Muscle layer of colon (tissue), 2 donors: Measurements from ENCODE around the gene NET1.
"Not testable (repeated sequence)": the region's sequence is repeated elsewhere in the genome, so short reads cannot be mapped to it uniquely, and the experiment has no call there.

Experiments
- H3K27ac ChIP-seq: one replicate; pipeline ENCODE4 v1.7.0; 2013; ENCODE audit warnings: low read depth, mild to moderate bottlenecking, low read length, moderate library complexity
- H3K27me3 ChIP-seq, 2 donors: one replicate each; pipeline ENCODE4 v1.7.0; 2013; ENCODE audit warnings: low read length in 2 of 2, mild to moderate bottlenecking in 2 of 2; ENCODE audit not compliant: insufficient read depth in 2 of 2, control insufficient read depth in 1 of 2
- H3K36me3 ChIP-seq: one replicate; pipeline ENCODE4 v1.7.0; 2013; ENCODE audit warnings: mild to moderate bottlenecking, low read length; ENCODE audit not compliant: insufficient read depth
- H3K4me1 ChIP-seq: one replicate; pipeline ENCODE4 v1.7.0; 2013; ENCODE audit warnings: mild to moderate bottlenecking, low read length; ENCODE audit not compliant: insufficient read depth
- H3K4me3 ChIP-seq, 2 donors: one replicate each; pipeline ENCODE4 v1.7.0; 2013; ENCODE audit warnings: low read length in 2 of 2, low read depth in 1 of 2, mild to moderate bottlenecking in 1 of 2, moderate library complexity in 1 of 2
- H3K9ac ChIP-seq: one replicate; pipeline ENCODE4 v1.7.0; 2013; ENCODE audit warnings: low read length
- H3K9me3 ChIP-seq: one replicate; pipeline ENCODE4 v1.7.0; 2013; ENCODE audit warnings: mild to moderate bottlenecking, low read length
- donor health status: abdominal sarcoma.
- donor health status: Adenocarcinoma of cecum.

The NET1 gene

DNA sequence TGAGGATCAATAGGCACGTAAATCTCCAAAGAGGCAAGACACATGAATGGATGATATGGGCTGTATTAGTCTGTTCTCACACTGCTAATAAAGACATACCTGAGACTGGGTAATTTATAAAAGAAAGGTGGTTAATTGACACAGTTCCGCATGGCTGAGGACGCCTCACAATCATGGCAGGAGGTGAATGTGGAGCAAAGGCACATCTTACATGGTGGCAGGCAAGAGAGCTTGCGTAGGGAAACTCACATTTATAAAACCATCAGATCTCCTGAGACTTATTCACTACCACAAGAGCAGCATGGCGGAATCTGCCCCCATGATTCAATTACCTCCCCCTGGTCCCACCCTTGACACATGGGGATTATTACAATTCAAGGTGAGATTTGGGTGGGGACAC, 33.2 kb upstream of the NET1 start:
- not testable (repeated sequence) for H3K27me3 ChIP-seq, H3K4me1 ChIP-seq, H3K4me3 ChIP-seq, H3K36me3 ChIP-seq, H3K27ac ChIP-seq, H3K9me3 ChIP-seq, H3K9ac ChIP-seq

DNA sequence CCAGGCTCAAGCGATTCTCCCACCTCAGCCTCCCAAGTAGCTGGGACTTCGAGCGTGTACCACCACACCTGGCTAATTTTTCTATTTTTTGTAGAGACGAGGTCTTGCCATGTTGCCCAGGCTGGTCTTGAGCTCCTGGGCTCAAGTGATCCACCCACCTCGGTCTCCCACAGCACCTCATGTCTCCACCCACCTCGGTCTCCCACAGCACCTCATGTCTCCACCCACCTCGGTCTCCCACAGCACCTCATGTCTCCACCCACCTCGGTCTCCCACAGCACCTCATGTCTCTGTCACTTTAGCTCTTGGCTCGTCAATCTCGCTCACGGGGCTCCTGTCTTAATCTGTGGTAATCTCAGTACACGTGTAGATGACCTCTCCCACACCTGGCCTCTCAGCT, 32.0 kb upstream of the NET1 start:
- H3K36me3 ChIP-seq, H3K27ac ChIP-seq, H3K27me3 ChIP-seq, H3K9ac ChIP-seq, H3K9me3 ChIP-seq, H3K4me3 ChIP-seq, H3K4me1 ChIP-seq: not testable (repeated sequence)

DNA sequence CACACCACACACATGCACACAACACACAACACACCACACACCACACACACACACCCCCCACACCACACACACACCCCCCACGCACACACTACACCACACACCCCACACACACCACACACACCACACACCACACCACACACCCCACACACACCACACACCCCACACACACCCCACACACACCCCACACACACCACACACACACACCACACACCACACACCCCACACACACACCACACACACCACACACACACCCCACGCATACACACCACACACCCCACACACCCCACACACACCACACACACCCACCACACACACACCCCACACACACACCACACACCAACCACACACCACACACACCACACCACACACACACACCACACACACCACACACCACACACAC, 31.2 kb upstream of the NET1 start:
- Histone ChIP-seq H3K27ac (no peak overlapping the region), H3K27me3 (no peaks in the 10 kb centered on the region), H3K9ac (no peak overlapping the region), H3K4me3 (no peak overlapping the region), H3K9me3 (no peaks in the 10 kb centered on the region), H3K36me3 (no peaks in the 10 kb centered on the region), H3K4me1 (no peaks in the 10 kb centered on the region)

DNA sequence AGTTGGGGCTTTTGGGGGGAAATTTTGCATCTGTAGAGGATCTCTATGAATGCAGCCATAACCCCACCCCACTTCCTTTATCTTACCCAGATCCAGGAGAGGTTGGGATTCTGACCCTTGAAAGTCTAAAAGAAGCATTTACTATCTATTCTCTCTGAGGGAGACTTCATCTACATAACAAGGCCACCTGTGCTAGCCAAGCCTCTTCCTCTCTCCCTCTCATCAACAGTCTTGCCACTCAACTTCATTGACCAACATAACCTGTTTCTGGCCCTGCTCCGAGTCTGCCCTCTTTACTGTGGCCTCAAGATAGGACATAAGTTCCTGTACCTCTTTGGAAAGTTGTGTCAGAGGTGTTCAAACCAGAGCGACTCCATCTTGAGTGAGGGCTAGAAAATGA, 27.1 kb upstream of the NET1 start:
- H3K4me1 ChIP-seq, result no peaks in the 10 kb centered on the region
- H3K27me3 ChIP-seq, result no peaks in the 10 kb centered on the region
- H3K9me3 ChIP-seq, result peaks cover 3% of the 10 kb centered on the region
- H3K27ac ChIP-seq, result no peak overlapping the region
- H3K9ac ChIP-seq, result no peak overlapping the region
- no peak overlapping the region for H3K4me3 ChIP-seq
- H3K36me3 ChIP-seq, result no peaks in the 10 kb centered on the region

DNA sequence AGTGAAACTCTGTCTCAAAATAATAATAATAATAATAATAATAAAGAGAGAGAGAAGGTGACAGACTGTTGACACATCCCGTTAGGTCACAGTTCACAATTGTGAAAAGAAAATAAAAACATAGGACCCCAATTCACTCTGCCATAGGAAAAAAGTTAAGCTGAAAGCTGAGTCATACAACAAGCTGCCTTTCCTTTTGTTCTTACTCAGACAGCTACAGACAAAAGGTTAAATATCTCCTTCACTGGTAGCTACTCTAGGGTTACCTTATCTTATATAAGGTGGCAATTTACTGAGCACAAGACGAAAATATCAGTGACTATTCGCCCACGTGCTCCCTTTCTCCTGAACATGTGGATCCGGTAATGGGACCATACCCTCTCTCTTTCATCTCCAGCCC, 25.2 kb upstream of the NET1 start:
- Histone ChIP-seq H3K4me3 (no peak overlapping the region), H3K27ac (no peak overlapping the region), H3K9ac (no peak overlapping the region), H3K9me3 (peaks cover 5% of the 10 kb centered on the region), H3K36me3 (no peaks in the 10 kb centered on the region), H3K4me1 (no peaks in the 10 kb centered on the region), H3K27me3 (no peaks in the 10 kb centered on the region)

DNA sequence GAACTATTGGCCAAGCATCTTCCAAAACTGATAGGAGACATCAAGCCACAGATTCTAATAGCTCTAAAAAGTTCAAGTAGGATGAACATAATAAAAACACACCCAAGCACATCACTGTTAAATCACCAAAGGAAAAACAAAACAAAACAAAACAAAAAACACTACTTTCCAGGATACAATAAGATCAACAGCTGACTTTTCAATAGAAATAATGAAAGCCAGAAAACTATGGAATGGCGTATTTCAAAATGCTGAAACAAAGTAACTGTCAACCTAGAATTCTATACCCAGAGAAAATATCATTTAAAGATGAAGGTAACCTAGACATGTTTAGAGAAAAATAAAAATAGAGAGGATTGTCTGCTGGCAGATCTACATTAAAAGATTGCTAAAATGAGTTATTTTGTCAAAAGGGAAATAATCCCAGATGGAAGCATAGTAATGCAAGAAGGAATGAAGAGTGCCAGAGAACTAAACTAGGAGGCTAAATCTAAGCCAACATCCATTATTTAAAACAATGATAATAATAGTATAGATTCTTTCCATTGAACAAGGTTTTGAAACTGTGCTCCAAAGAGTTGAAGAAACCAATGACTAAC, 21.7 kb upstream of the NET1 start:
- no peak overlapping the region for H3K27ac ChIP-seq
- no peaks in the 10 kb centered on the region for H3K4me1 ChIP-seq
- H3K9ac ChIP-seq, result no peak overlapping the region
- no peak overlapping the region for H3K4me3 ChIP-seq
- peaks cover 5% of the 10 kb centered on the region for H3K9me3 ChIP-seq
- no peaks in the 10 kb centered on the region for H3K36me3 ChIP-seq
- no peaks in the 10 kb centered on the region for H3K27me3 ChIP-seq

DNA sequence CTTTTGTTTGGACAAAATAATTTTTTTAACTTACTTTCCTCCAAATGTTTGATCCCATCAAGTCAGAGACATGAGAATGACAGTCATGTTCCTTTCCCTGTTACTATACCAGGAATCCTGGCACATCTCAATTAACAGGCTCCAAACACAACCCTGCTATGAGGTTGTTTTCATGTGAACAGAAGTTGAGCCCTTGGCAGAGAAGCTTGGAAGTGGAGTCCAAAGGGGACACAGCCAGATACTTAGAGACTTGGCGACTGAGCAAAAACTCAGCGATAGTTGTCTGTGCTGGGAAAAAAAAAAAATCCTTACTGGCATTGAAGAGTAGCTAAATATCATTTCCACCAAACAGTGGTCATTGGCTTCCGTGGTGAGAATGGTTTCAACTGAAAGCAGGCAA, 20.6 kb upstream of the NET1 start:
- Histone ChIP-seq H3K9ac (no peak overlapping the region), H3K4me1 (no peaks in the 10 kb centered on the region), H3K27me3 (no peaks in the 10 kb centered on the region), H3K36me3 (no peaks in the 10 kb centered on the region), H3K4me3 (no peak overlapping the region), H3K9me3 (peaks cover 5% of the 10 kb centered on the region), H3K27ac (no peak overlapping the region)

DNA sequence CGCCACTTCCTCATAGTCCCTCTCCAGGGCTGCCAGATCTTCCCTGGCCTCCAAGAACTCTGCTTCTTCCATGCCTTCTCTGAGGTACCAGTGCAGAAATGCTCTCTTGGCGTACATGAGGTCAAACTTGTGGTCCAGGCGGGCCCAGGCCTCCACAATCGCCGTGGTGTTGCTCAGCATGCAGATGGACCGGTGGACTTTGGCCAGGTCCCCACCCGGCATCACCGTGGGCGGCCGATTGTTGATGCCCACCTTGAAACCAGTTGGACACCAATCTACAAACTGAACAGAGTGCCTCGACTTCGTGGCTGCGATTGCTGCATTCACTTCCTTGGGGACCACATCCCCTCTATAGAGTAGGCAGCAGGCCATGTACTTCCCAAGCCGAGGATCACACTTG, 18.8 kb upstream of the NET1 start:
- Histone ChIP-seq H3K4me3 (no peak overlapping the region), H3K27me3 (no peaks in the 10 kb centered on the region), H3K4me1 (no peaks in the 10 kb centered on the region), H3K9me3 (peaks cover 5% of the 10 kb centered on the region), H3K36me3 (no peaks in the 10 kb centered on the region), H3K27ac (no peak overlapping the region), H3K9ac (no peak overlapping the region)

DNA sequence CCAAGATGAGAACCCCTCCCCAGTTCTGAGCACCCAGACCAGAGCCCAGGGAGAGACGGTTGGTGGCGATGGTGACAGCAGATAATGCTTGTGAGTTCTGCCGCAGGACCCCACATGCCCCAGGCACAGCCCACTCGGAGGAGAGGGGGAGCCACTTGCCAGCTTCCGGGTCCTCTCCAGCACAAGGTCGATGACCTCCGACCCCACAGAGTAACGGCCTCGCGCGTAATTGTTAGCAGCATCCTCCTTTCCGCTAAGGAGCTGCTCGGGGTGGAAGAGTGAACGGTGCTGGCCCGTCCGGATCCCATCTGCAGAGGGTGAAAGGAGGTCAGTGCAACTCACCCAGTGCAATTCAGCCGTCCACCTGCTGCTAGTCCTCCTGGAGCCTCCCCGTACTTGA, 17.2 kb upstream of the NET1 start:
- Histone ChIP-seq H3K9me3 (peaks cover 3% of the 10 kb centered on the region), H3K36me3 (no peaks in the 10 kb centered on the region), H3K9ac (no peak overlapping the region), H3K4me3 (no peak overlapping the region), H3K4me1 (no peaks in the 10 kb centered on the region), H3K27ac (no peak overlapping the region), H3K27me3 (no peaks in the 10 kb centered on the region)

DNA sequence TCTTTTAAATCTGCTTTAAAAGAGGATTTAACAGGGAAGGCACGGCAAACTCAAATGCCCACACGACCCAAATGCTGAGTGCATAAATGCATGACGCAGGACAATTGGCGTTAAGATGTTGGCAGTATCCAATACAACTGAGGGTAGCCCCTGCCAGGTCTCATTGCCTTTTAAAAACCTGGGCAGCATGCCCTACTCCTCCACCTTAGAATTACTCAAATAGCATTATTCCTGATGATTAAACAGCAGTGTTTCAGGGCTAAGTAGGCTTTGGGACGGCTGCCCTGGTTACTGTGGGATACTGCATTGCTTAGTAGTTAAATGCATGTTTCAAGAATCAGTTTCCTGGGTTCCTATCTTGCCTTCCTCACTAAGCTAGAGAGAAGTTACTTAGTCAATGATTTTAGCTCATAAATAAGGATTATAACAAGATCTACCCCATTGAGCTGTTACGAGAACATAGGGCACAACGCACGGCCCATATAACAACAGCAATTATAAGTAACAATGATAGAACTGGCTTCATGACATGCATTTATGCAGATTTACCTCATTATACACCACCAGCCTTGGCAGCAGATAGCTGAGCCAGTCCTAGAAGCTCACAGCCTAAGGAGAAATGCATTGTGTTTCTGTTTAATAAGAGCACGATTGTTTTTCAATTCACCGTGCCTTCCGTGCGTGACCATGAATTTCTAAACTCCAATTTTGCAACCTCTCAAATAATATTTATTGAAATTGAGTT, 15.6 kb upstream of the NET1 start:
- H3K27ac ChIP-seq, result no peak overlapping the region
- H3K4me1 ChIP-seq, result no peaks in the 10 kb centered on the region
- no peak overlapping the region for H3K9ac ChIP-seq
- no peak overlapping the region for H3K4me3 ChIP-seq
- no peaks in the 10 kb centered on the region for H3K36me3 ChIP-seq
- H3K27me3 ChIP-seq, result no peaks in the 10 kb centered on the region
- no peaks in the 10 kb centered on the region for H3K9me3 ChIP-seq

DNA sequence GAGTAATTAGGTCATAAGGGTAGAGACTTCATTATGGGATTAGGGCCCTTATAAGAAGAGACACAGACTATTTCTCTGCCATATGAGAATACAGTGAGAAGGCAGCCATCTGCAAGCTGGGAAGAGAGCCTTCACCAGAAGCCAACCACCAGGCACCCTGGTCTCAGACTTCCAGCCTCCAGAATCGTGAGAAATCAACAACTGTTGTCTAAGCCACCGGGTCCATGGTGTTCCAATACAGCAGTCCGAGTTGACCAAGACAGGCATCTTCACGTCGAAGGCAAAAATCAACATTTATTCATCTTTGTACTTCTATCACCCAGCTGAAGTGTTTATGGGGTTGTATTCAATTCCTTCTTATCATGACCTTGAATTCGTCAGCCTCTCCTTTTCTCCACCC, 13.0 kb upstream of the NET1 start:
- no peaks in the 10 kb centered on the region for H3K4me1 ChIP-seq
- no peak overlapping the region for H3K27ac ChIP-seq
- H3K9me3 ChIP-seq, result no peaks in the 10 kb centered on the region
- no peak overlapping the region for H3K4me3 ChIP-seq
- no peaks in the 10 kb centered on the region for H3K36me3 ChIP-seq
- H3K27me3 ChIP-seq, result no peaks in the 10 kb centered on the region
- no peak overlapping the region for H3K9ac ChIP-seq
